WTC11 (cell line): Measurements from ENCODE around the gene STON2.

Experiments
- PRRX2 ChIP-seq: fragments of 250-450 bp; sonication (Bioruptor Pico); IDR thresholded peaks from 2 replicates; pipeline ENCODE4 v1.8.0; 2021; ENCODE audit warnings: mild to moderate bottlenecking
- RELA ChIP-seq: sonication (generic); formaldehyde crosslinking; IDR thresholded peaks from 2 replicates; pipeline ENCODE4 v1.8.1; 2022; ENCODE audit warnings: missing genetic modification reagents, mild to moderate bottlenecking, borderline replicate concordance
- SMAD3 ChIP-seq: sonication (generic); formaldehyde crosslinking; IDR thresholded peaks from 2 replicates; pipeline ENCODE4 v1.8.0; 2022; ENCODE audit warnings: missing genetic modification reagents, mild to moderate bottlenecking, borderline replicate concordance
- SMAD4 ChIP-seq: sonication (generic); formaldehyde crosslinking; IDR thresholded peaks from 2 replicates; pipeline ENCODE4 v1.8.0; 2022; ENCODE audit warnings: mild to moderate bottlenecking, missing genetic modification reagents
- ZNF121 ChIP-seq: sonication (generic); formaldehyde crosslinking; IDR thresholded peaks from 2 replicates; pipeline ENCODE4 v1.8.0; 2023; ENCODE audit warnings: missing genetic modification reagents
- TF ChIP-seq, protein P1 (sequence below): fragments of 200-600 bp; IDR thresholded peaks from 2 replicates; pipeline ENCODE4 v1.8.0; 2022; ENCODE audit warnings: antibody characterized with exemption
- TF ChIP-seq, protein P2 (sequence below): sonication (generic); formaldehyde crosslinking; IDR thresholded peaks from 2 replicates; pipeline ENCODE4 v1.8.0; 2022; ENCODE audit warnings: mild to moderate bottlenecking, missing genetic modification reagents
- TF ChIP-seq, protein P3 (sequence below): sonication (generic); formaldehyde crosslinking; IDR thresholded peaks from 2 replicates; pipeline ENCODE4 v1.8.1; 2023; ENCODE audit warnings: mild to moderate bottlenecking, moderate library complexity, missing genetic modification reagents
- TF ChIP-seq, protein P4 (sequence below): sonication (generic); formaldehyde crosslinking; IDR thresholded peaks from 2 replicates; pipeline ENCODE4 v1.8.0; 2022; ENCODE audit warnings: mild to moderate bottlenecking, missing genetic modification reagents
- TF ChIP-seq, protein P5 (sequence below): sonication (generic); formaldehyde crosslinking; IDR thresholded peaks from 2 replicates; pipeline ENCODE4 v1.8.0; 2022; ENCODE audit warnings: mild to moderate bottlenecking, missing genetic modification reagents

DNA sequence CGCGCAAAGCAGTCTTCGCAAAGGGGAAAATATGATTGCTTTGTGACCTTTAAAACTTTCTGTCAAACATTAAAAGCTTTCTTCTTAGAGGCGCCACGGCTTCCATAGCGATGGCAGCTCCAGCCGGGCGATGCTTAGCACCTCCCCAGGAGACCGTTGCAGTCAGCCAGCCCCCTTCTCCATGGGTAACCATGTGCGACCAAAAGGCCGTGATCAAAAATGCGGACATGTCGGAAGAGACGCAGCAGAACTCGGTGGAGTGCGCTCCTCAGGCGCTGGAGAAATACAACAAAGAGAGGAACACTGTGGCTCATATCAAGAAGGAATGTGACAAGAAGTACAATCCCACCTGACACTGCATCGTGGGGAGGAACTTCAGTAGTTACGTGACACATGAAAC, 12.7 kb upstream of the STON2 start:
- TF ChIP-seq ZNF121 (CRISPR knock-in tag) (no peak), PRRX2 (CRISPR knock-in tag) (no peak), SMAD3 (CRISPR knock-in tag) (no peak), RELA (CRISPR knock-in tag) (no peak), SMAD4 (CRISPR knock-in tag) (no peak)
- TF ChIP-seq, protein P1, sequence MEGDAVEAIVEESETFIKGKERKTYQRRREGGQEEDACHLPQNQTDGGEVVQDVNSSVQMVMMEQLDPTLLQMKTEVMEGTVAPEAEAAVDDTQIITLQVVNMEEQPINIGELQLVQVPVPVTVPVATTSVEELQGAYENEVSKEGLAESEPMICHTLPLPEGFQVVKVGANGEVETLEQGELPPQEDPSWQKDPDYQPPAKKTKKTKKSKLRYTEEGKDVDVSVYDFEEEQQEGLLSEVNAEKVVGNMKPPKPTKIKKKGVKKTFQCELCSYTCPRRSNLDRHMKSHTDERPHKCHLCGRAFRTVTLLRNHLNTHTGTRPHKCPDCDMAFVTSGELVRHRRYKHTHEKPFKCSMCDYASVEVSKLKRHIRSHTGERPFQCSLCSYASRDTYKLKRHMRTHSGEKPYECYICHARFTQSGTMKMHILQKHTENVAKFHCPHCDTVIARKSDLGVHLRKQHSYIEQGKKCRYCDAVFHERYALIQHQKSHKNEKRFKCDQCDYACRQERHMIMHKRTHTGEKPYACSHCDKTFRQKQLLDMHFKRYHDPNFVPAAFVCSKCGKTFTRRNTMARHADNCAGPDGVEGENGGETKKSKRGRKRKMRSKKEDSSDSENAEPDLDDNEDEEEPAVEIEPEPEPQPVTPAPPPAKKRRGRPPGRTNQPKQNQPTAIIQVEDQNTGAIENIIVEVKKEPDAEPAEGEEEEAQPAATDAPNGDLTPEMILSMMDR, result no peak
- TF ChIP-seq, protein P2, sequence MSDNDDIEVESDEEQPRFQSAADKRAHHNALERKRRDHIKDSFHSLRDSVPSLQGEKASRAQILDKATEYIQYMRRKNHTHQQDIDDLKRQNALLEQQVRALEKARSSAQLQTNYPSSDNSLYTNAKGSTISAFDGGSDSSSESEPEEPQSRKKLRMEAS (CRISPR knock-in tag), result no peak
- TF ChIP-seq, protein P3, sequence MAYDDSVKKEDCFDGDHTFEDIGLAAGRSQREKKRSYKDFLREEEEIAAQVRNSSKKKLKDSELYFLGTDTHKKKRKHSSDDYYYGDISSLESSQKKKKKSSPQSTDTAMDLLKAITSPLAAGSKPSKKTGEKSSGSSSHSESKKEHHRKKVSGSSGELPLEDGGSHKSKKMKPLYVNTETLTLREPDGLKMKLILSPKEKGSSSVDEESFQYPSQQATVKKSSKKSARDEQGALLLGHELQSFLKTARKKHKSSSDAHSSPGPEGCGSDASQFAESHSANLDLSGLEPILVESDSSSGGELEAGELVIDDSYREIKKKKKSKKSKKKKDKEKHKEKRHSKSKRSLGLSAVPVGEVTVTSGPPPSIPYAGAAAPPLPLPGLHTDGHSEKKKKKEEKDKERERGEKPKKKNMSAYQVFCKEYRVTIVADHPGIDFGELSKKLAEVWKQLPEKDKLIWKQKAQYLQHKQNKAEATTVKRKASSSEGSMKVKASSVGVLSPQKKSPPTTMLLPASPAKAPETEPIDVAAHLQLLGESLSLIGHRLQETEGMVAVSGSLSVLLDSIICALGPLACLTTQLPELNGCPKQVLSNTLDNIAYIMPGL, result no peak
- TF ChIP-seq, protein P4, sequence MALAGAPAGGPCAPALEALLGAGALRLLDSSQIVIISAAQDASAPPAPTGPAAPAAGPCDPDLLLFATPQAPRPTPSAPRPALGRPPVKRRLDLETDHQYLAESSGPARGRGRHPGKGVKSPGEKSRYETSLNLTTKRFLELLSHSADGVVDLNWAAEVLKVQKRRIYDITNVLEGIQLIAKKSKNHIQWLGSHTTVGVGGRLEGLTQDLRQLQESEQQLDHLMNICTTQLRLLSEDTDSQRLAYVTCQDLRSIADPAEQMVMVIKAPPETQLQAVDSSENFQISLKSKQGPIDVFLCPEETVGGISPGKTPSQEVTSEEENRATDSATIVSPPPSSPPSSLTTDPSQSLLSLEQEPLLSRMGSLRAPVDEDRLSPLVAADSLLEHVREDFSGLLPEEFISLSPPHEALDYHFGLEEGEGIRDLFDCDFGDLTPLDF (CRISPR knock-in tag), result no peak
- TF ChIP-seq, protein P5, sequence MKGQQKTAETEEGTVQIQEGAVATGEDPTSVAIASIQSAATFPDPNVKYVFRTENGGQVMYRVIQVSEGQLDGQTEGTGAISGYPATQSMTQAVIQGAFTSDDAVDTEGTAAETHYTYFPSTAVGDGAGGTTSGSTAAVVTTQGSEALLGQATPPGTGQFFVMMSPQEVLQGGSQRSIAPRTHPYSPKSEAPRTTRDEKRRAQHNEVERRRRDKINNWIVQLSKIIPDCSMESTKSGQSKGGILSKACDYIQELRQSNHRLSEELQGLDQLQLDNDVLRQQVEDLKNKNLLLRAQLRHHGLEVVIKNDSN (CRISPR knock-in tag), result no peak
